Skeletal muscle satellite cell (primary cell): ENCODE data around the gene EXOC7.

Experiments used
- H3K27me3 ChIP-seq: 2 replicates; pipeline ENCODE4 v1.7.0; 2013; ENCODE audit warnings: low read length; ENCODE audit not compliant: control insufficient read depth, insufficient read depth
- H3K36me3 ChIP-seq: 2 replicates; pipeline ENCODE4 v1.7.0; 2013; ENCODE audit warnings: mild to moderate bottlenecking, control low read depth, low read length; ENCODE audit not compliant: insufficient read depth
- H3K4me1 ChIP-seq: 2 replicates; pipeline ENCODE4 v1.7.0; 2013; ENCODE audit warnings: low read length; ENCODE audit not compliant: control insufficient read depth, insufficient read depth
- H3K4me2 ChIP-seq: 2 replicates; pipeline ENCODE4 v1.7.0; 2013; ENCODE audit warnings: mild to moderate bottlenecking, low read length
- H3K4me3 ChIP-seq: 2 replicates; pipeline ENCODE4 v1.7.0; 2013; ENCODE audit warnings: low read length
- H3K9ac ChIP-seq: 2 replicates; pipeline ENCODE4 v1.7.0; 2013; ENCODE audit warnings: mild to moderate bottlenecking, low read depth, low read length, moderate library complexity
- H3K9me3 ChIP-seq: replicated peaks from 2 replicates; pipeline ENCODE4 v1.7.0; 2013; ENCODE audit warnings: mild to moderate bottlenecking, control low read depth, low read length

The EXOC7 gene

DNA sequence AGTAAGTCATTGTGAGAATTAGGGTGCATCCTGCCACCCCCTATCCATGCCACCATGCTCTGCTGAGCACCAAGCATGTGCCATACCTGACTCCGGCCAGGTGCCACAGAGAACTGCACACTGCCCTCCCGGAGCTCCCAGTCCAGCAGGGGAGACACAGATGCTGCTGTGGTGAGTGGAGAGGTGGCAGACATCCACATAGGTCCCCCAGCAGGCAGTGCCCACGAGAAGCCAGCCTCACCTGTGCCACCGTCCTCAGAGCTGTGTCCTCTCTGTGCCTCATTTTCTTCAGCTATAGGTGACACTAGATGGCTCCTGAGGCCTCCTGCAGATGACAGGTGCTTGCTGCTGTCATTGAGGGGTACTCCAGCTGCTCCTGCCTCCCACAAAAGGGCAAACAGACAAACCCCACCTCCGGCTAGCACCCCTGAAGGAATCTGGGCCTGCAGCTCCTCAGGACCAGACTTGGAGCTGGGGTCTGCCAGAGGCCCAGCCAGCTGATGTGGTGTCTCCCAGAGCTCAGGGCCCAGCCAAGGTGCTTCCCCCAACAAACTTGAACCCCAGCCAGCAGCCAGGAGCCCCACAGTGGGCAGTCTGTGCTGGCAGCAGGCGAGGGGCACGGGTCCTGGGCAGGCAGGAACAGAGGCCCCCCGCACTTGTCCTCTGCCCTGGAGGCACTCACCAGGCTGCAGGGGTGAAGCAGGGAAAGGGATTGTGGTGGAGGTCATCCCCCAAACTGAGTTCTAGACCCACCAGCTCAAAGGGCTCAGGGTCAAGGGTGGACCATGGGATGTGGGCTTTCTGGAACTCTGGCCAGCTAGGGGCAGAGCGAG lies 20.4 kb upstream of the EXOC7 start:
- Histone ChIP-seq H3K27me3 (peaks cover 17% of the 10 kb centered on the region), H3K4me1 (peaks cover 7% of the 10 kb centered on the region), H3K9ac (no peak overlapping the region), H3K9me3 (no peaks in the 10 kb centered on the region), H3K4me2 (no peak overlapping the region), H3K36me3 (no peaks in the 10 kb centered on the region), H3K4me3 (no peak overlapping the region)

DNA sequence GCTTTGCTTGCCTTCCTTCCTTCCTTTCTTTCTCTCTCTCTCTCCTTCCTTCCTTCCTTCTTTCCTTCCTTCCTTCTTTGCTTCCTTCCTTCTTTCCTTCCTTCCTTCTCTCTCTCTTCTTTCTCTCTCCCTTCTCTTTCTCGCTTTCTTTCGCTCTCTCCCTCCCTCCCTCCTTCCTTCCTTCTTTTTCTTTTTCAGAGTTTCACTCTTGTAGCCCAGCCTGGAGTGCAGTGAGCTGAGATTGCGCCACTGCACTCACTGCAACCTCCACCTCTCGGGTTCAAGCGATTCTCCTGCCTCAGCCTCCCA lies 19.6 kb upstream of the EXOC7 start:
- Histone ChIP-seq H3K9ac (no peak overlapping the region), H3K36me3 (no peaks in the 10 kb centered on the region), H3K4me1 (peaks cover 7% of the 10 kb centered on the region), H3K4me2 (no peak overlapping the region), H3K27me3 (peaks cover 14% of the 10 kb centered on the region), H3K4me3 (no peak overlapping the region), H3K9me3 (no peaks in the 10 kb centered on the region)

DNA sequence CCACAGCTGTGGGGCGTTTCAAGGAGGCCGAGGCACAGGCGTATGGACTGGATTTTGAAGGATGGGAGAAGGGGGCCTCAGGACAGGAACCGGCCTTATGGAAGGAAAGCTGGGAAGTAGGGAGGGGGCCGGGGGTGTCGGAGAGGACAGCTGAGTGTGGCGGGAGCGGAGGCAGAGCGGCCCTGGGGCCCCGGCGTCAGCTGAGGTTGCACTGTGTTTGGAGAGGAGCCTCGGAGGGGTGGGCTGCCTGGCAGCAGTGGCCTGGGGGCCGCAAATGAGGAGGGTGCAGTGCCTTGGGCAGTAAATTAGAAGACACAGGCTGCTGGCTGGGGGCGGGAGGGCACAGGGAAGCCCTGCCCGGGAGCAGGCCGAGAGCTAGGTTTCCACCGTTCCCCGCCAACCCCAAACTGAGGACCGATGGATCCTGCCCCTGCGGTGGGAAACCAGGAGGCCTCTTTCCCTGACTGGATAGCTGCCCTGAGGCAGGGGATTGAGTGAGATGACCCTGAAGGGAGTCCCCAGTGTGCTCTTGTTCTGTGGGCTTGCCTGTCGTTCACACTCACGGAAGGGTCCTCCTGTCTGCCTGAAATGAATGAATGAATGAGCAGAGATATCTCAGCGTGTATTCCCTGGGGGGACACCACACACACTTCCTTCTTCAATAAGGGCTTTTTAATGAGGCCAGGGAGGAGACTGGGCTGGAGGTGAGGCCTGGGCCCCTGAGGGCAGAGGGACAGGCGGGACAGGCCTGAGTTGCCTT lies 19.0 kb upstream of the EXOC7 start:
- Histone ChIP-seq H3K4me1 (peaks cover 7% of the 10 kb centered on the region), H3K4me2 (no peak overlapping the region), H3K9ac (no peak overlapping the region), H3K36me3 (no peaks in the 10 kb centered on the region), H3K9me3 (no peaks in the 10 kb centered on the region), H3K4me3 (no peak overlapping the region), H3K27me3 (peaks cover 13% of the 10 kb centered on the region)

DNA sequence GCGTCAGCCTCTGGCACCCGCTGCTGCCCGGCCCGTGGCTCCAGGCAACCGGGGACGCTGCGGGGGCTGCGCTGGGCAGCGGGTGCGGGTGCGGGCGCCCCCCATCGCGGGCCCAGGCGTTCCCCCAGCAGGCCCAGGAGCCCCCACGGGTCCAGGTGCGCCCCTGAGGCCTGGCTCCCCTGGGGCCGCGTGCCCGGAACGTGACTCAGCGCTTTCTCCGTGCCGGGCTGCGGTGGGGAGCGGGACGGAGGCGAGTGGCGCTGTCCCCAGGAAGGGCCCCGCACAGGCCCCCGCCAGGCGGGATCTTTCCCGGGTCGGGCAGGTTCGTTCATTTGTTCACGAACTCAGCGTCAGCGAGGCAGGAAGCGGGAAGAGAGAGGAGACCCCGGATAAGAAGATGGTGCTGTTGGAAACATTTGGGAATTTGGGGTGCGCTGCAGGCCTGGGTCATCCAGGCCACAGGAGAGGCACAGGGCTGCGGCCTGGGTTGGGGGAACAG lies 18.4 kb upstream of the EXOC7 start:
- H3K4me2 ChIP-seq: peak overlapping the region; percentile 76
- peaks cover 7% of the 10 kb centered on the region for H3K4me1 ChIP-seq
- H3K9me3 ChIP-seq: no peaks in the 10 kb centered on the region
- H3K9ac ChIP-seq: peak overlapping the region; percentile 78
- H3K36me3 ChIP-seq: no peaks in the 10 kb centered on the region
- peaks cover 10% of the 10 kb centered on the region for H3K27me3 ChIP-seq
- H3K4me3 ChIP-seq: peak overlapping the region; percentile 56

DNA sequence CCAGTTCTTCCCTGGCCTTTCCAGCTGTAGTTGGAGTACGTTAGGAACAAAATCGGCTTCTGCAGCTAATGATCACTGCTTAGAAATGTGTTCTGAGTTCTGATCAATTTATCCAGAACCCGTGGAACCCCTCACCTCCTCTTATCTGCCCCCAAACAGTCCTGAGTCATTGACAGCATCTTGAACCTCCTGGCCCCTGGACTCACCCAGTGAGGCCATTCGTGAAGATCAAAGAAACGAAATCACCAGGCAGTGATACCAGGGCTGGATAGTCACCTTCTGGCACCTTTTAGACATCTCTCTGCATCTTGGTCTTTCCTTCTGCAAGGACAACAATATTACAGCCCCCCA lies 17.0 kb upstream of the EXOC7 start:
- Histone ChIP-seq H3K27me3 (peaks cover 6% of the 10 kb centered on the region), H3K4me2 (no peak overlapping the region), H3K9ac (no peak overlapping the region), H3K9me3 (no peaks in the 10 kb centered on the region), H3K4me3 (no peak overlapping the region), H3K4me1 (peaks cover 7% of the 10 kb centered on the region), H3K36me3 (no peaks in the 10 kb centered on the region)

DNA sequence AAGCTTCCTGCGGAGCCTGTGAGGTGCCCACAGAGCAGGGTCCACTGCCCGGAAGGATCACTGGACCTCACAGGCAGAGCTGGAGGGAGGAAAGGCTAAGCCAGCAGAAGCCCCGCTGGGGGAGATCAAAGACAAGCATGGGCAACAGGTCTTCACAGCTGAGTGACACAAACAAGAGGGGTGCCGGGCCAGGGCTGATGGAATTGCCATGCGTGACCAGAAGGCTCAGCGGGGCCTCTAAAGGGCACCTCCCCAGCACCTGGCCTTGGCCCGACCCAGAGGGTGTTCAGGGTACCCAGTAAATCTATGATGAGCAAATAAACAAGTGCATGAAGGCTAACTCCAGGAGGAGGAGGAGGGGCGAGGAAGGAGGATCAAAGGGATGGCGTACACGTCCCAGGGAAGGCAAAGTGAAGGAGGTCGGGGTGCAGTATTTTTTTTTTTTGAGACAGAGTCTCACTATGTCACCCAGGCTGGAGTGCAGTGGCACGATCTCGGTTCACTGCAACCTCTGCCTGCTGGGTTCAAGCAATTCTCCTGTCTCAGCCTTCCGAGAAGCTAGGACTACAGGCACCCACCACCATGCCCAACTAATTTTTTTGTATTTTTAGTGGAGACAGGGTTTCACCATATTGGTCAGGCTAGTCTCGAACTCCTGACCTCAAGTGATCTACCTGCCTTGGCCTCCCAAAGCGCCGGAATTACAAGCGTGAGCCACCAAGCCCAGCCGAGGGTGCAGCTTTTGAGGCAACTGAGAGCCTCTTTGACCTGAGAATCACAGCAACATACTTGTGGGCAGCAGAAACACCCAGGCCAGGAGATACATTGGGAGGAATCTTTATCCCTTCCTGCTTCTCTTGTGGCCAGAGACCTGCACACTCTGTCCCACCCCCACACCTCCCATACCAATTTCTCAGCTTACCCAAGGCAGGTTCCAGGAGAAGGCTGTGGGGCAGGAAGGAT lies 16.1 kb upstream of the EXOC7 start:
- Histone ChIP-seq H3K9ac (no peak overlapping the region), H3K27me3 (peaks cover 6% of the 10 kb centered on the region), H3K4me3 (no peak overlapping the region), H3K4me2 (no peak overlapping the region), H3K36me3 (no peaks in the 10 kb centered on the region), H3K4me1 (peaks cover 7% of the 10 kb centered on the region), H3K9me3 (no peaks in the 10 kb centered on the region)

DNA sequence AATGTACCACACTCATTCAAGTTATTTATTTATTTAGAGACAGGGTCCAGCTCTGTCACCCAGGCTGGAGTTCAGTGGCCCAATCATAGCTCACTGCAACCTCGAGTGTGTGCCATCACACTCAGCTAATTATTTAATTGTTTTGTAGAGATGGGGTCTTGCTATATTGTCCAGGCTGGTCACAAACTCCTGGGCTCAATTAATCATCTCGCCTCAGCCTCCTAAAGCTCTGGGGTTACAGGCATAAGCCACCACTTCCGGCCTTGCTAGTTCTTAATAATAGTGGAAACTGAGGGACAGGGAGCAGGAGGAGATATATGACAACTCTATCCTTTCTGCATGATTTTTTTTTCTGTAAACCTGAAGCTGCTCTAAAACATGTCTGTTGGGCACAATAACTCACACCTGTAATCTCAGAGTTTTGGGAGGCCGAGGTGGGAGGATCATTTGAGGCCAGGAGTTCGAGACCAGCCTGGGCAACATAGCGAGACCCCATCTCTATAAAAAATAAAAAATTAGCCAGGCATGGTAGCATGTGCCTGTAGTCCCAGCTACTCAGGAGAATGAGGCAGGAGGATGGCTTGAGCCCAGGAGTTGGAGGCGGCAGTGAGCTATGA lies 11.7 kb upstream of the EXOC7 start:
- no peaks in the 10 kb centered on the region for H3K4me1 ChIP-seq
- H3K4me3 ChIP-seq: no peak overlapping the region
- H3K9ac ChIP-seq: no peak overlapping the region
- H3K27me3 ChIP-seq: no peaks in the 10 kb centered on the region
- H3K4me2 ChIP-seq: no peak overlapping the region
- no peaks in the 10 kb centered on the region for H3K9me3 ChIP-seq
- no peaks in the 10 kb centered on the region for H3K36me3 ChIP-seq

DNA sequence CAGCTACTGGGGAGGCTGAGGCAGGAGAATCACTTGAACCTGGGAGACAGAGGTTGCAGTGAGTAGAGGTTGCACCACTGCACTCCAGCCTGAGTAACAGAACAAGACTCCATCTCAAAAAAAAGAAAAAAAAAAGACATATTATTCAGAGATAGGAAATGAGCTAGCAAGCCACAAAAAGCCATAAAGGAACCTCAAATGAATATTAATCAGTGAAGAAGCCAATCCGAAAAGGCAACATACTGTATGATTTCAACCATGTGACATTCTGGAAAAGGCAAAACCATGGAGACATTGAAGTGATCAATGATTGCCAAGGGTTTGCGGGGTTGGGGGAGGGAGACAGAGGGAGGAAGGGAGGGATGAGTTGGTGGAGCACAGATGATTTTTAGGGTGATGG lies 8.4 kb upstream of the EXOC7 start:
- Histone ChIP-seq H3K4me2 (no peak overlapping the region), H3K4me1 (no peaks in the 10 kb centered on the region), H3K4me3 (no peak overlapping the region)

DNA sequence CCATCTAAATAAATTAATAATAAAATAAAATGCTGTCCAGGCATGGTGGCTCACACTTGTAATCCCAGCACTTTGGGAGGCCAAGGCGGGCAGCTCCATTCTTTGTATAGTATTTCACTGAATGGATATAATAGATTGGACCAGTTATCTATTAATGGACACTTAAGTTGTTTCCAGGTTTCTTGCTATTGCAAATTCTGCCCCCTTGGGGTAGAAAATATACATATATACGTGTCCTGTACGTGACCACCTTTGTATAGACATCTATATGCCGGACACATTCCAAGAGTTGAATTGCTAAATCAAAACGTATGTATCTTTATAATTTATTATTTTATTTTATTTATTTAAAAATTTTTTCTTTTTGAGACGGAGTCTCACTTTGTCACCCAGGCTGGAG lies 3.9 kb upstream of the EXOC7 start:
- Histone ChIP-seq H3K4me1 (peaks cover 10% of the 10 kb centered on the region), H3K4me3 (no peak overlapping the region), H3K9me3 (no peaks in the 10 kb centered on the region), H3K4me2 (no peak overlapping the region), H3K36me3 (no peaks in the 10 kb centered on the region), H3K9ac (no peak overlapping the region), H3K27me3 (no peaks in the 10 kb centered on the region)

More for the DNA sequence above, 8.4 kb upstream of the EXOC7 start:
- Histone ChIP-seq H3K36me3 (no peaks in the 10 kb centered on the region), H3K9ac (no peak overlapping the region), H3K27me3 (no peaks in the 10 kb centered on the region), H3K9me3 (no peaks in the 10 kb centered on the region)

DNA sequence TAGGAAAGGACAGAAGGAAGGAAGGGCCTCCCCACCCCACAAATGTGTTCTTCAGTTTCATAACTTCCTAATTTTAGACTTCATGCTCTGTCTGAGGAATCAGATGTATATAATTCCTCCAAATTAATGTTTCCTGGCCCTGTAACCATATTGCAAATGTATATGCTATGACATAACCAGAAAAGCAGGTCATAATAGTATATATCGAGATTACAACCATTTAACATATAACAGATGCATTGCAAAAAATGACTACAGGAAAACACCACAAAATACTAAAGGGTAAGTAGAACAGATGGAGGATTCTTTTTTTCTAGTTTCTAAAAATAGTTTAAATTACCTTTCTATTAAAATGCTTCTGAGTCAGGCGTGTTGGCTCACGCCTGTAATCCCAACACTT lies 3.1 kb upstream of the EXOC7 start:
- no peaks in the 10 kb centered on the region for H3K27me3 ChIP-seq
- H3K36me3 ChIP-seq: peaks cover 1% of the 10 kb centered on the region
- no peak overlapping the region for H3K4me2 ChIP-seq
- peaks cover 11% of the 10 kb centered on the region for H3K4me1 ChIP-seq
- H3K9me3 ChIP-seq: no peaks in the 10 kb centered on the region
- no peak overlapping the region for H3K9ac ChIP-seq
- H3K4me3 ChIP-seq: no peak overlapping the region

DNA sequence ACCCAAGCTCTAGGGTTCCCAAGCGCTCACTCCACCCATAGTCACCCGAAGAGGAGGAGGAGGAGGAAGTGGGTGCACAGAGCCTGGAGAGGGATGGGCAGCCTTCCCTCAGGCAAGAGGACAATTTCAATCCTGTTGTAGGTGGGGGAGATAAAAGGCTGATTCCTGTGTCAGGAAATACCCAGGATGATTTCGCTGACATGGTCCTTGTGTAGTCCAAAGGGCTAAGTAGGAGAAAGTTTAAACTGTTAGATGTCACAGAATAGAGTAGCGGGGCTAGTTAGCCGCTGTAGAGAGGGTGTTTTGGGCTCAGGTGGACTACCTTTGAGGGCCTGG lies 1.3 kb upstream of the EXOC7 start:
- H3K4me2 ChIP-seq: no peak overlapping the region
- H3K9me3 ChIP-seq: no peaks in the 10 kb centered on the region

More for the DNA sequence above, 1.3 kb upstream of the EXOC7 start:
- Histone ChIP-seq H3K4me1 (peaks cover 11% of the 10 kb centered on the region), H3K9ac (no peak overlapping the region), H3K36me3 (peaks cover 13% of the 10 kb centered on the region), H3K27me3 (no peaks in the 10 kb centered on the region), H3K4me3 (no peak overlapping the region)
